Umbilical cord (tissue), 2 donors: ENCODE results near the gene XCL1. TPM values are rescaled to one million over a fixed set of nuclear protein-coding genes. Genes with fewer than 3 reads are reported as not detected.
A peak's percentile ranks its signal among the peaks of the same experiment; 100 is the strongest.
"Not testable (repeated sequence)": the region's sequence is repeated elsewhere in the genome, so short reads cannot be mapped to it uniquely, and the experiment has no call there.

Source experiments
- DNase-seq: peaks from one replicate; pipeline ENCODE4 v3.0.0-alpha.2; 2015; ENCODE audit warnings: low spot score
- total RNA-seq: library from RNA; depleted of rRNA; stranded (reverse); fragments of >200 nt; gene quantifications from one replicate; pipeline ENCODE4 v1.2.3, GENCODE V29; 2014; ENCODE audit warnings: low replicate concordance; ENCODE audit not compliant: insufficient read depth

The XCL1 gene
- total RNA-seq = 6.5 TPM

DNA sequence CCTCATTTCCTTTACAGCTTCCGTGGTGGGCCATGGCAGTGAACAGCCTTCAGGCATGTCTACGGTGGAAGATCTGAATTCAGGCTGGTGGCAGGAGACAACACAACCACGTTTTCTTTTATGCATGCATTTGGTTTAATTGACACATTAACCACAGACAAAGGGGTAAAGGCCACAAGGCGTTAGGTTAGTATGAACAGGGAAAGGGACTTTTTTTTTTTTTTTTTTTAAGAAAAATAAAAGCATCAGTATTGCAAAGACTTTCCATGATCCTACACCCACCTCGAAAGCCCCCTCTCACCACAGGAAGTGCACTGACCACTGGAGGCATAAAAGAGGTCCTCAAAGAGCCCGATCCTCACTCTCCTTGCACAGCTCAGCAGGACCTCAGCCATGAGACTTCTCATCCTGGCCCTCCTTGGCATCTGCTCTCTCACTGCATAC lies at the start of gene XCL1:
TSS of gene XCL1 (plus strand) at position 361 of the 444 bp plus-strand sequence. CDS start at position 394, 33 bp downstream.
- not testable (repeated sequence) for DNase-seq

- no peak for DNase-seq
These were observed 46.9 kb upstream of the XCL1 start for GRCh38 chr1:168529518-168529917.

GRCh38 chr1:168531615-168532345 lies 44.6 kb upstream of the XCL1 start:
- DNase-seq = no peak

- DNase-seq = no peak
These were observed 40.9 kb upstream of the XCL1 start for GRCh38 chr1:168535536-168535935.

GRCh38 chr1:168540798-168541197 lies 35.6 kb upstream of the XCL1 start:
- DNase-seq = not testable (repeated sequence)

DNA sequence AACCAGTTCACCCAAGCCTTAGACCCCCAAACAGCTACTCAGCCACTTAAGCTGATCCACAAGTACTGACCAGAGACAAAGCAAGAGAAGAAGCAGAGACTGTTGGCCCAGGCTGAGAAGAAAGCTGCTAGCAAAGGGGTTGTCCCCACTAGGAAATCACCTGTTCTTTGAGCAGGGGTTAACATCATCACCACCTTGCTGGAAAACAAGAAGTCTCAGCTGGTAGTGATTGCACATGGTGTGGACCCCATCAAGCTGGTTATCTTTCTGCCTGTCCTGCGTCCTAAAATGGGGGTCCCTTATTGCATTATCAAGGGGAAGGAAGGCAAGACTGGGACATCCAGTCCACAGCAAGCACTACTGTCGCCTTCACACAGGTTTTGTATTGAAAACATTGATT lies 33.4 kb upstream of the XCL1 start:
- not testable (repeated sequence) for DNase-seq

GRCh38 chr1:168543840-168544498 lies 32.4 kb upstream of the XCL1 start, which contains the start of gene XCL2:
TSS of gene XCL2 (minus strand) at chr1:168543997. CDS start at chr1:168543964, 33 bp downstream.
- DNase-seq = not testable (repeated sequence)

DNA sequence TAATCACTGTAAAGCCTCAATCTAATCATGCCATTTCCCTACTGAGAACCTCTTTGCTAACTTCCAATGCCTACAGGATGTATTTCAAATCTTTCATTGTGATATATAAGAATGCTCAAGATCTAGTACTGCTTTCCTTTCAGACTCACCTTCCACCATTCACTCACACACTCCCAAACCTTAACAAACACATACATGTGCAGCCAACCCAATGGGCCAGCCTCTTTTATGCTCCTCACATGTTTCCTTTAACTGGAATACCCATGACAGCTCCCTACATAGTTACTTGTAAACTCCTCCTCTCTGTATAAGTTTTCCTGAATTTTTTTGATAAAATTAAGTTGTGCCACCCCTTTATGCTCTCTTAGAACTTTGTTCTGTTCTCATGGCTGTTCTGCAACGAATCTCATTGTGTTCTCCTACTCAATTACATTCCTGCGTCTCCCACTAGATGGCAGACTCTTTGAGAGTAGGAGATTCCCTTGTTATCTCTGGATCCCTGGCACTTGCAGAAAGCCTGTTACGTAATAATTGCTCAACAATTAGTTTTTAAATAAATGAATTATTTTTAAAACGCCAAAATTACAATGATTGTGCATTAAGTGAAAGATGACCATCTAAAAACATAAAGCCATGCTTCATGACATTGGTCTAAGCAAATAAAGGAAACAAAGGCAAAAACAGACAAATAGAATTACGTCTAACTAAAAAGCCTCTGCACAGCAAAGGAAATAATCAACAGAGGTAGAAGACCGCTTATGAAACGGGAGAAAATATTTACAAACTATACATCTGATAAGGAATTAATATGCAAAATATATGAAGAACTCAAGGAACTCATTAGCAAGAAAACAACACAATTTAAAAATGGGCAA lies 30.5 kb upstream of the XCL1 start:
- not testable (repeated sequence) for DNase-seq

- DNase-seq = not testable (repeated sequence)
These were observed 29.9 kb upstream of the XCL1 start for GRCh38 chr1:168546553-168546895.

- peak; percentile 52 for DNase-seq
These were observed 25.4 kb upstream of the XCL1 start for GRCh38 chr1:168550971-168551370.

GRCh38 chr1:168551688-168552087 lies 24.7 kb upstream of the XCL1 start:
- no peak for DNase-seq

- DNase-seq = peak; percentile 36
These were observed 23.4 kb upstream of the XCL1 start for GRCh38 chr1:168552961-168553360.

- no peak for DNase-seq
These were observed 22.5 kb upstream of the XCL1 start for GRCh38 chr1:168553680-168554553.

DNA sequence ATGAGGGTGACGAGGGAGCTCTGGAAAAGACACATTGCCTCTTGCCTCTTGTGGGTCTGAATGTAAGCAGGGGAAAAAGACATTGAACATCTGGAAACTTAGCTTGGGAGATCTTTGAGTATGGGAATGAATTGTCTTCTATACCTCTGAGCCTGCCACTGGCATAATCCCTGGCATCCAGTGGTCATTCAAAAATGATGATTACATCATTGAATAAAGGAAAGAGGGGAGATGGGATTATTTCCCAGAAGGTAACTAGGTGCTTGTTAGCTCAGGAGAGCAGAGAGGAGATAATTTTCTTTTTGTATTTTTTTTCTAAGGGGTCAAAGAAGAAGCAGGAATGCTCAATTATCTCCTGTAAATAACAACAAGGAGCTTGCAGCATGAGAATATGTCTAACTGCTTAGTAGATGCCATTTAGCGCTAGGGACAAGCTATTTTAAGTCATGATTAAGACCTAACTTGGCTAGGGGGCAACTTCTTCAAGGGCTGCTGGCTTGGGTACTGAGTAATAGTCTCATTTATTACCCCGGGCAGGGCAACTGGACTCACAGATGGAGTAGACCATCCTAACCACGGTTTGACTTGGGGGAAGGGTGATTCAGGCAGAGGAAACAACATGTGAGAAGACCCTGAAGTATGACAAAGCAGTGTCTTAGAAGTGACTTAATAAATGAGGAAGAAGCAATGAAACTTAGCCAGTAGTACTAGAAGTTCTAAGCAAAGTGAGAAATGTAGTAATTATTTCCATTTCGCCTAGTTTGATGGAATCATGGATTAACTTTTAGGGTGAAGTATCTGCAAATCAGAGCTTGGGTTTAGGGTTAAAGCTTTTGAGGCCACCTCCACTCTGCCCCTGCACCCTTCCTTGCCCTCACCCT lies 21.6 kb upstream of the XCL1 start:
- no peak for DNase-seq

DNA sequence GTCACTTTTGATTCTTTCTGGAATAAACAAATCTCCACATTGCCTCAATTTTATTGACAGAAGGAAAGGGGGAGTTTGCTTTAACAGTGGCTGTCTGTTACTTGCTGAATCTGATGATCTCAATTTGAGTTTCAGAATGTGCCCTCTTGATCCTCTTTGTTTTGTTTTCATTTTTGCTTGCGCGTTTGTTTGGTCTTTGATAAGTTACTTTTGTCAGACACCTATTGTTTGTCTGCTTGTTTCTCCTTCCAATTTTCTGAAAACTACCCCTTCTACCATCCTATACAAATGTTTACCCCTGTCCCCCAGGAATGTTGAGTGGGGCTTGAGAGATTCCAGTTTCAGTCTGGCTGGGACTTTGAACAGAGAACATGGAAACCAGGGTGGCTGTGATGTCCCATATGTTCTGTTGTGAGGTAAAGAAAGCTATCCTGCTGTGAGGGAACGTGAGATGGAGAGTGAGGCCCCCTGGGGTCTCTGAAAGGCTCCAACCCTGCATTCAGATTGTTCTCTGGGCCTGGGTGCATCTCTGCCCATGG lies 20.8 kb upstream of the XCL1 start:
- no peak for DNase-seq

DNA sequence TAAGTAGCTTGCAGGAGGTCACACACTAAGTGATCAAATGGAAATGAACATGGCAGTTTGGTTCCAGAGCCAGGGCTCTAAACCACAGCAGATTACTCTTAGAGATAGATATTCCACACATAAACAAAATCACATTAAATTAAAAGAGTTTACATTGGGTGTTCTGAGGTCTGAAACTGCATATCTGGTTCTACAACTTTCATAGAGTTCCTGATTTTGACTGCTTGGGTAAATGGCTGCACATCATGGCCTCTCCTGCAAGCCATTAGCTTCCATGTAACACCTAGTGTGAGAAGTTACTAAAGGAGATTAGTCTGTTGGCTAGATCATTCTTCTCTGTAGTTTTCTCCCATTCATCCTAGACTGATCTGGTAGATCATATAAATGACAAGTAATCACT lies 19.8 kb upstream of the XCL1 start:
- no peak for DNase-seq

DNA sequence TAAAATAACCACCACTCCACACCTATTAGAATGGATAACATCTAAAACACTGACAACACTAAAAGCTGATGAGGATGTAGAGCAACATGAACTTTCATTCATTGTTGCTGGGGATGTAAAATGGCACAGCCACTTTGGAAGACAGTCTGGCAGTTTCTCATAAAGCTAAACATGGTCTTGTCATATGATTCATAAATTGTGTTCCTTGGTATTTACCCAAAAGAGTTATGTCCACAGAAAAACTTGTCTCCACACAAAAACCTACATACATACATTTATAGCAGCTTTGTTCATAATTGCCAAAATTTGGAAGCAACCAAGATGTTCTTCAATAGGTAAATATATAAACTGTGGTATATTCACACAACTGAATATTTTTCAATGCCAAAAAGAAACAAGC lies 16.0 kb upstream of the XCL1 start:
- DNase-seq = no peak

- DNase-seq = no peak
These were observed 14.4 kb upstream of the XCL1 start for GRCh38 chr1:168561989-168562388.

DNA sequence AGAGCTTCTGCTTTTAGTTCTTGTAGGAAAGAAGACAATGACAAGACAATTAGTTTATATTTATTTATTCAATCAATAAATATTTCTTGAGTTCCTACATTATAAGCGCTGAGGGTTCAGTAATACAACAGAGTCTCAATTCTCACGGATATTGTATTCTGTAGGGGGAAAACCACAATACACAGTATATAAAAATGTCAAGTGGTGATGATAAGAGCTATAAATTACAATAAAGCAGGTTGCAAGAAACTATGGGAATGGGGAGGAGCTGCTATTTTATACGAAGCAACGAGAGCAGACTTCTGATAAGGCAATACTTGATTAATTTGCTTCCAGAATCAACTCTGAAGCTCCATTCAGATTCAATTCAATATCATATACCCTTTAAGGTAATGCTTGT lies 10.6 kb upstream of the XCL1 start:
- no peak for DNase-seq

DNA sequence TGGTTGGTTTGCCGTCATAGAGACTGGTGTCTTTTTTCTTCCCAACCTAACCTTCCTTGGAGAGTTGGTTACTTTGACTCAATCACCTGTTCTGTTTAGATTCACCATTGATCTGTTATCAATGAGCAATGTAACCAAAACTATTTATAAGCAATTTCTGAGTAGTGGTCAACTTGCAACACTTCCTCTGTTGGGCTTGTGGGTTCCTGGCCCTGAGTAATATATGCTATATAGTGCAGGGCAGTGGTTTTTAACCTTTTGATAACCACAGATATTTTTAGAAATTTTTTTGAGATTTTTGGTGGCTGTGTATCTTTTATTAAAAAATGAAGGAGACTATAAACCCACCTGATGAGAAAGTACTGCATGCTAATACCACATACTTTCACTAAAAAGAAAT lies 9.4 kb upstream of the XCL1 start:
- DNase-seq = no peak
